GM23338 (cell line): ENCODE measurements around the gene NEU1.
"Not testable (repeated sequence)": the region's sequence is repeated elsewhere in the genome, so short reads cannot be mapped to it uniquely, and the experiment has no call there.

ENCODE experiments used
- CREB1 ChIP-seq: fragments of 250-450 bp; sonication (Bioruptor Pico); IDR thresholded peaks from 2 replicates; pipeline ENCODE4 v1.5.0; 2020; ENCODE audit warnings: low read depth, mild to moderate bottlenecking, moderate library complexity
- CTCF ChIP-seq, 2 experiments: fragments of 200-600 bp in 1 of 2; sonication (generic) in 1 of 2; conservative IDR thresholded peaks; 2 replicates each; pipeline versions ENCODE4 v1.5.1 to v1.6.1; 2016 to 2017; ENCODE audit warnings: antibody characterized with exemption in 2 of 2, low read depth in 2 of 2, mild to moderate bottlenecking in 2 of 2, moderate library complexity in 1 of 2
- ETS1 ChIP-seq: IDR thresholded peaks from 2 replicates; pipeline ENCODE4 v1.6.1; 2016; ENCODE audit warnings: antibody characterized with exemption
- EZH2 ChIP-seq: fragments of 200-600 bp; sonication (generic); IDR thresholded peaks from one replicate; pipeline ENCODE4 v1.8.0; 2017; ENCODE audit warnings: antibody characterized with exemption, mild to moderate bottlenecking, low read depth; ENCODE audit not compliant: unreplicated experiment
- EZH2phosphoT487 ChIP-seq: fragments of 200-600 bp; sonication (generic); IDR thresholded peaks from one replicate; pipeline ENCODE4 v1.8.1; 2018; ENCODE audit warnings: antibody characterized with exemption; ENCODE audit not compliant: unreplicated experiment
- JUNB ChIP-seq: IDR thresholded peaks from one replicate; pipeline ENCODE4 v1.6.1; 2016; ENCODE audit warnings: antibody characterized with exemption; ENCODE audit not compliant: unreplicated experiment
- NANOG ChIP-seq: IDR thresholded peaks from 2 replicates; pipeline ENCODE4 v1.6.1; 2016; ENCODE audit warnings: antibody characterized with exemption, borderline replicate concordance
- POLR2AphosphoS5 ChIP-seq: IDR thresholded peaks from 2 replicates; pipeline ENCODE4 v1.6.1; 2016; ENCODE audit warnings: antibody characterized with exemption, low read depth
- REST ChIP-seq: IDR thresholded peaks from one replicate; pipeline ENCODE4 v1.6.1; 2018; ENCODE audit warnings: antibody characterized with exemption; ENCODE audit not compliant: unreplicated experiment
- STAT1 ChIP-seq: IDR thresholded peaks from one replicate; pipeline ENCODE4 v1.6.1; 2016; ENCODE audit warnings: antibody characterized with exemption; ENCODE audit not compliant: unreplicated experiment

- not testable (repeated sequence) for TF ChIP-seq CTCF (conservative IDR thresholded peaks at IDR 0.05; ENCODE audit: low read depth in 2 of 2); REST; STAT1; CREB1 (CRISPR knock-in tag); EZH2phosphoT487; ETS1; NANOG; JUNB; EZH2
- TF ChIP-seq POLR2AphosphoS5, result 0 out of 2 replicates have a peak, but pooled peaks have one; percentile 8
Measured at GRCh38 chr6:31838114-31838553, 24.5 kb downstream of the NEU1 start.
